ENCODE results near the gene NFKBIA.

GRCh38 chr14:35367056-35367372 lies 37.5 kb downstream of the NFKBIA start:
- TF ChIP-seq CTCF (IDR thresholded peaks at IDR 0.05; ENCODE audit: low read depth, low read length) (no peak), POLR2A (IDR thresholded peaks at IDR 0.05; ENCODE audit: extremely low read depth, insufficient read length) (no peak)

Measured in NB4 (cell line).